ENCODE measurements around the gene FGFBP1. TPM values are rescaled to one million over a fixed set of nuclear protein-coding genes. Genes with fewer than 3 reads are reported as not detected.
A peak's percentile ranks its signal among the peaks of the same experiment; 100 is the strongest.

Gene FGFBP1
- total RNA-seq, 4 donors from 2014 or later = 28.7 to 178 (median 113) TPM

- WGBS = 88% methylated on average over 4 of the region's 4 CpGs
- no peaks in the 10 kb centered on the region for H3K9me3 ChIP-seq
- peaks cover 17% of the 10 kb centered on the region for H3K4me1 ChIP-seq
- no peak for DNase-seq (ENCODE audit: low spot score in 2 of 2)
- H3K4me3 ChIP-seq = no peak overlapping the region
- H3K27ac ChIP-seq = no peak overlapping the region
- TF ChIP-seq CTCF (IDR thresholded peaks at IDR 0.05) = no peak
- no peak for TF ChIP-seq EP300 (IDR thresholded peaks at IDR 0.05)
- TF ChIP-seq POLR2A (IDR thresholded peaks at IDR 0.05) = no peak
- no peak for TF ChIP-seq POLR2AphosphoS5 (IDR thresholded peaks at IDR 0.05)
- no peaks in the 10 kb centered on the region for H3K27me3 ChIP-seq
- H3K36me3 ChIP-seq = no peaks in the 10 kb centered on the region
Measured at GRCh38 chr4:15914291-15914690, 24.2 kb downstream of the FGFBP1 start.

GRCh38 chr4:15913631-15913970 is 24.9 kb downstream of the FGFBP1 start:
- DNase-seq (ENCODE audit: low spot score in 2 of 2) = no peak
- 57% methylated on average over 2 of the region's 2 CpGs for WGBS
- no peaks in the 10 kb centered on the region for H3K27me3 ChIP-seq
- peaks cover 17% of the 10 kb centered on the region for H3K4me1 ChIP-seq
- H3K4me3 ChIP-seq = no peak overlapping the region
- no peaks in the 10 kb centered on the region for H3K36me3 ChIP-seq
- TF ChIP-seq CTCF (IDR thresholded peaks at IDR 0.05) (no peak), POLR2A (IDR thresholded peaks at IDR 0.05) (no peak), EP300 (IDR thresholded peaks at IDR 0.05) (no peak), POLR2AphosphoS5 (IDR thresholded peaks at IDR 0.05) (no peak)
- H3K27ac ChIP-seq = no peak overlapping the region
- H3K9me3 ChIP-seq = no peaks in the 10 kb centered on the region

GRCh38 chr4:15912961-15913630 is 25.4 kb downstream of the FGFBP1 start:
- H3K9me3 ChIP-seq = no peaks in the 10 kb centered on the region
- WGBS = 67% methylated on average over 8 of the region's 8 CpGs
- H3K4me1 ChIP-seq = peaks cover 15% of the 10 kb centered on the region
- TF ChIP-seq EP300 (IDR thresholded peaks at IDR 0.05) (no peak), POLR2AphosphoS5 (IDR thresholded peaks at IDR 0.05) (no peak), POLR2A (IDR thresholded peaks at IDR 0.05) (no peak), CTCF (IDR thresholded peaks at IDR 0.05) (no peak)
- no peak overlapping the region for H3K27ac ChIP-seq
- peak in 1 of 2 donors; percentile 28 for DNase-seq (ENCODE audit: low spot score in 2 of 2)
- H3K36me3 ChIP-seq = no peaks in the 10 kb centered on the region
- no peaks in the 10 kb centered on the region for H3K27me3 ChIP-seq
- no peak overlapping the region for H3K4me3 ChIP-seq

- WGBS = 52% methylated on average over 7 of the region's 7 CpGs
- Histone ChIP-seq H3K36me3 (no peaks in the 10 kb centered on the region), H3K4me3 (no peak overlapping the region), H3K9me3 (no peaks in the 10 kb centered on the region), H3K4me1 (peaks cover 13% of the 10 kb centered on the region), H3K27me3 (no peaks in the 10 kb centered on the region), H3K27ac (no peak overlapping the region)
- peak in 1 of 2 donors; percentile 47 for DNase-seq (ENCODE audit: low spot score in 2 of 2)
- TF ChIP-seq EP300 (IDR thresholded peaks at IDR 0.05) (no peak), POLR2A (IDR thresholded peaks at IDR 0.05) (no peak), POLR2AphosphoS5 (IDR thresholded peaks at IDR 0.05) (no peak), CTCF (IDR thresholded peaks at IDR 0.05) (no peak)
Measured at GRCh38 chr4:15912236-15912635, 26.3 kb downstream of the FGFBP1 start.

- Histone ChIP-seq H3K4me1 (peaks cover 28% of the 10 kb centered on the region), H3K27ac (no peak overlapping the region), H3K4me3 (no peak overlapping the region), H3K27me3 (no peaks in the 10 kb centered on the region), H3K9me3 (no peaks in the 10 kb centered on the region), H3K36me3 (no peaks in the 10 kb centered on the region)
- 70% methylated on average over 6 of the region's 6 CpGs for WGBS
- TF ChIP-seq POLR2A (IDR thresholded peaks at IDR 0.05) (no peak), EP300 (IDR thresholded peaks at IDR 0.05) (no peak), CTCF (IDR thresholded peaks at IDR 0.05) (no peak), POLR2AphosphoS5 (IDR thresholded peaks at IDR 0.05) (no peak)
- DNase-seq (ENCODE audit: low spot score in 2 of 2) = no peak
Measured at GRCh38 chr4:15910155-15910940, 28.2 kb downstream of the FGFBP1 start.
